ENCODE data around the gene SLIT3.

DNA sequence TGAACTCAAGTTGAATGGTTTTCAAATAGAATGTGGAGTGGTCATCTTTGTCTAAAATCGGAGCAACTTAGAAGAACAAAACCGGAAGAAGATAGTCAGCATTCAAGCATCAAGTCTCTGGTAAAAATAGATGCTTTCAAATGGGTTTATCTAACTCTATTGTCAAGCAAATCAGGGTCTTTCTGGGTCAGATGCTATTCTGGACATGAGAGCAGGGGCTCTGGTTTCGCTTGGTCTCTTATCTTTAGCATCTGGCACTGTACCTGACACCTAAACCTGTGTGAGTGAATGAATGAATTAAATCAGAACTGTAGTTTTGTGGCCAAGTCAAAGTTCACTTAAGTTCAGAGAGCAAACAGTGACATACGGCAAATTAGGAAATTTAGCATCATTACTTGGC lies 173.5 kb downstream of the SLIT3 start:
- TF ChIP-seq, protein P1, sequence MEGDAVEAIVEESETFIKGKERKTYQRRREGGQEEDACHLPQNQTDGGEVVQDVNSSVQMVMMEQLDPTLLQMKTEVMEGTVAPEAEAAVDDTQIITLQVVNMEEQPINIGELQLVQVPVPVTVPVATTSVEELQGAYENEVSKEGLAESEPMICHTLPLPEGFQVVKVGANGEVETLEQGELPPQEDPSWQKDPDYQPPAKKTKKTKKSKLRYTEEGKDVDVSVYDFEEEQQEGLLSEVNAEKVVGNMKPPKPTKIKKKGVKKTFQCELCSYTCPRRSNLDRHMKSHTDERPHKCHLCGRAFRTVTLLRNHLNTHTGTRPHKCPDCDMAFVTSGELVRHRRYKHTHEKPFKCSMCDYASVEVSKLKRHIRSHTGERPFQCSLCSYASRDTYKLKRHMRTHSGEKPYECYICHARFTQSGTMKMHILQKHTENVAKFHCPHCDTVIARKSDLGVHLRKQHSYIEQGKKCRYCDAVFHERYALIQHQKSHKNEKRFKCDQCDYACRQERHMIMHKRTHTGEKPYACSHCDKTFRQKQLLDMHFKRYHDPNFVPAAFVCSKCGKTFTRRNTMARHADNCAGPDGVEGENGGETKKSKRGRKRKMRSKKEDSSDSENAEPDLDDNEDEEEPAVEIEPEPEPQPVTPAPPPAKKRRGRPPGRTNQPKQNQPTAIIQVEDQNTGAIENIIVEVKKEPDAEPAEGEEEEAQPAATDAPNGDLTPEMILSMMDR (IDR thresholded peaks at IDR 0.05), result no peak
- no peak for TF ChIP-seq POLR2AphosphoS5 (IDR thresholded peaks at IDR 0.05; ENCODE audit: insufficient read depth in 1 of 2, low read depth in 1 of 2)
